Measurements from ENCODE around the gene TTC7B.

DNA sequence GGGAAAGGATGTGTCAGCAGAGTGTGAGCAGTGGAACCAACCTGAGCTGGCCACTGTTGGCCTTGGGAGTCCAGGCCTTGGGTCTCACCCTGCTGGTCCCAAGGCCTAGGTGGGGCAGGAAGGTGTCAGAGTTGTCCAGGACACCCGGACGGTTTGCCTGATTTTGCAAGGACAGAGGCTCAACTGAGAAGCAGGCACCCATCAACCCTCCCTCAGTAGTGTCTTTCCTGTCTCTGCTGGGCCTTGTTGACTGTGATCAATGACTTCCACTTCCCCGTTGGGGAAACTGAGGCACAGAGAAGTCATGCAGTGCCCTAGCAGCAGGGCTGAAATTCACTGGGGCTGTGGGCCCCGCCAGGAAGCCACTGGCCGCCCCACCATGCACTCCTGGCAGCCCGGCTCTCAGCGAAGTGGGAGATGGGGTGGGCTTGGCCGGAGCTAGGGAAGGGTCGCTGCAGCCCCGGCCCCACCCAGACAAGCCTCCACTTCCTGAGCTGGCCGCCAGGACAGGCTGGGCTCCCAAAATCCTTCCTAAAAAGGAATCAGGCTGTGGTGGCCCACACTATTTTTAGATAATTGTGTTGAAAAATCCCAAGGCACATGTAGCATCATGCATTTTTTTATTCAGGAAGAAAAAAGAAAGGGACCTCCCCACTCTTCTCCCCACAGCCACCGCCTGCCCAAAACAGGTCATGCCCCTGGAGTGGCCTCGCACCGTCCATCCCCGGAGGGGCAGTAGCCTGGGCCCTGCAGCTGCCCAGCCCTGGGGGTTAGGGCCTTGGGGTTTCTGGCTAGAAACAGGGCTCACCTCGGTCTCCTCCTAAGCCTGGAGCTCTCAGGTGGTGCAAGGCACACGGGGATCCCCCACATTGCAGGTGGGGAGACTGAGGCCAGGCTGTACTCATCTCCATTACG lies 292.0 kb downstream of the TTC7B start:
- TF ChIP-seq CTCF (conservative IDR thresholded peaks at IDR 0.05 in 1 of 2, IDR thresholded peaks at IDR 0.05 in 1 of 2; ENCODE audit: low read depth in 1 of 2, low read length in 2 of 2) (no peak), EZH2 (IDR thresholded peaks at IDR 0.05; ENCODE audit: low read length, missing control alignments) (no peak)

All from fibroblast of lung (primary cell).